Vagina (tissue), 2 donors: Measurements from ENCODE around the gene ADORA2B.

Source experiments
- POLR2A ChIP-seq, 2 donors: fragments of 450-650 bp; IDR thresholded peaks; one replicate each; pipeline ENCODE4 v1.6.1; 2017; ENCODE audit warnings: antibody characterized with exemption in 2 of 2, mild to moderate bottlenecking in 2 of 2, moderate library complexity in 2 of 2
- POLR2AphosphoS5 ChIP-seq, 2 donors: sonication (generic); formaldehyde crosslinking; IDR thresholded peaks; one replicate each; pipeline ENCODE4 v1.9.0; 2017; ENCODE audit warnings: antibody characterized with exemption in 2 of 2, mild to moderate bottlenecking in 2 of 2, low read depth in 1 of 2; ENCODE audit not compliant: insufficient read depth in 1 of 2

- TF ChIP-seq POLR2AphosphoS5 (IDR thresholded peaks at IDR 0.05; ENCODE audit: insufficient read depth in 1 of 2, low read depth in 1 of 2), result no peak
- TF ChIP-seq POLR2A (IDR thresholded peaks at IDR 0.05), result no peak
Measured at GRCh38 chr17:15912416-15912955, 32.4 kb upstream of the ADORA2B start.
